ENCODE results near the gene PRRG4. TPM values are rescaled to one million over a fixed set of nuclear protein-coding genes. Genes with fewer than 3 reads are reported as not detected.
"Not testable (repeated sequence)": the region's sequence is repeated elsewhere in the genome, so short reads cannot be mapped to it uniquely, and the experiment has no call there.

PRRG4 gene
- total and polyA plus RNA-seq, 2 donors from 2014 or later: 6.4 to 18.4 TPM

DNA sequence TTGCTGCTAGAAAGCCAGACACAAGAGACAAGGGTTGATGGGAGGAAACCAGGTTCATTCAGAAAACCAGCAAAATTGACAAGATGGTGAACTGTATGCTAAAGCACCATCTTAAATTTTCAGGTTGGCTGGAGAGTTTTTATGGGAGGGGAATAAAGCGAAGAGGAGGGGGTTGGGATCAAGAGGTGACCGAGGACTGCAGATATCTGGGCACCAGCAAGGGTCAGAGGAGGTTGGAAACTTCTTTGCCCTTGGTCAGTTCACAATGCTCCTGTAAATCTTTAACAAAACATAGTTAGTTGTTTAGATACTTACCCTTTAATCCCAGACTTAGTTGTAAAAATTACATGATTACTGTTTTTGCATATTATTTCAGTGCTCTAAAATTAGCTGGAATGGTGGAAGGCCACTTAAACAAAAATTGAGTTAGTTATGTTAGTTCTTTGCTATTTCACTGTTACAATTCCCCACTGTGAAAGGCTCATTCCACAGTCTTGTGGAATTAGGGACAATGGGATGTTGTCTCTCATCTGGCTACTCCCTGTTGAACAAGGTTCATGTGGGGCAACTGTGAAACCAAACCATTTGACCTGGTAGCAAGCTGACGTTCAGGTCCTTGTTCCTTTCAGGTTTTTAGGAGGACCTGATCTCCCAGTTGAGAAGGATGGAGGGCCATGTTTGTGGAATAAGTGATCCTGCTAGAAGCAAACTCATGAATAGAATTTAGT lies 32.3 kb downstream of the PRRG4 start:
- no peak for FAIRE-seq
- H3K4me1 ChIP-seq (ENCODE audit: control insufficient read depth in 2 of 3, insufficient read depth in 2 of 3, low read depth in 1 of 3, low read length in 3 of 3): no peaks in the 10 kb centered on the region

GRCh38 chr11:32864555-32864954 lies 34.8 kb downstream of the PRRG4 start:
- no peak for TF ChIP-seq CTCF (IDR thresholded peaks at IDR 0.05; ENCODE audit: borderline replicate concordance, extremely low read depth, insufficient read depth)
- no peak for FAIRE-seq
- H3K36me3 ChIP-seq (ENCODE audit: control insufficient read depth in 2 of 3, insufficient read depth in 3 of 3, low read length in 3 of 3): no peaks in the 10 kb centered on the region
- intact Hi-C loops (cut with DNase I): no loop called here
- H3K9ac ChIP-seq (ENCODE audit: low read length in 3 of 3): no peak overlapping the region
- DNase-seq: no peak
- H3K9me3 ChIP-seq (ENCODE audit: control insufficient read depth in 2 of 3, insufficient read depth in 1 of 3, low read length in 3 of 3): peaks cover 0 to 5% (median 0%) of the 10 kb centered on the region in 3 donors
- H3K4me1 ChIP-seq (ENCODE audit: control insufficient read depth in 2 of 3, insufficient read depth in 2 of 3, low read depth in 1 of 3, low read length in 3 of 3): no peaks in the 10 kb centered on the region
- H3K27ac ChIP-seq (ENCODE audit: low read depth in 2 of 2, low read length in 2 of 2): no peak overlapping the region
- H3K27me3 ChIP-seq (ENCODE audit: control insufficient read depth, insufficient read depth, low read length): no peaks in the 10 kb centered on the region
- H3K4me3 ChIP-seq (ENCODE audit: low read length in 3 of 3): no peak overlapping the region

More for the DNA sequence above, 32.3 kb downstream of the PRRG4 start:
- Histone ChIP-seq H3K9ac (ENCODE audit: low read length in 3 of 3) (no peak overlapping the region), H3K27ac (ENCODE audit: low read depth in 2 of 2, low read length in 2 of 2) (no peak overlapping the region), H3K4me3 (ENCODE audit: low read length in 3 of 3) (no peak overlapping the region), H3K27me3 (ENCODE audit: control insufficient read depth, insufficient read depth, low read length) (no peaks in the 10 kb centered on the region), H3K9me3 (ENCODE audit: control insufficient read depth in 2 of 3, insufficient read depth in 1 of 3, low read length in 3 of 3) (no peaks in the 10 kb centered on the region), H3K36me3 (ENCODE audit: control insufficient read depth in 2 of 3, insufficient read depth in 3 of 3, low read length in 3 of 3) (no peaks in the 10 kb centered on the region)
- DNase-seq: no peak
- no peak for TF ChIP-seq CTCF (IDR thresholded peaks at IDR 0.05; ENCODE audit: borderline replicate concordance, extremely low read depth, insufficient read depth)
- intact Hi-C loops (cut with DNase I): no loop called here

DNA sequence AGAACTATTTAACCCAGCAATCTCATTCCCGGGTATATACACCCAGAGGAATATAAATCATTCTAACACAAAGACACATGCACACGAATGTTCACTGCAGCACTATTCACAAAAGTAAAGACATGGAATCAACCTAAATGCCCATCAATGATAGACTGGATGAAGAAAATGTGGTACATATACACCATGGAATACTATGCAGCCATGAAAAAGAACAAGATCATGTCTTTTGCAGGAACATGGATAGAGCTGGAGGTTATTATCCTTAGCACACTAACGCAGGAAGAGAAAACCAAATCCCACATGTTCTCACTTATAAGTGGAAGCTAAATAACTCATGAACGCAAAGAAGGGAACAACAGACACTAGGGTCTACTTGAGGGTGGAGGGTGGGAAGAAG lies 39.0 kb downstream of the PRRG4 start:
- intact Hi-C loops (cut with DNase I); H3K9ac ChIP-seq (ENCODE audit: low read length in 3 of 3); H3K9me3 ChIP-seq (ENCODE audit: control insufficient read depth in 2 of 3, insufficient read depth in 1 of 3, low read length in 3 of 3); H3K27me3 ChIP-seq (ENCODE audit: control insufficient read depth, insufficient read depth, low read length); H3K4me3 ChIP-seq (ENCODE audit: low read length in 3 of 3); H3K27ac ChIP-seq (ENCODE audit: low read depth in 2 of 2, low read length in 2 of 2); DNase-seq; FAIRE-seq; H3K4me1 ChIP-seq (ENCODE audit: control insufficient read depth in 2 of 3, insufficient read depth in 2 of 3, low read depth in 1 of 3, low read length in 3 of 3); H3K36me3 ChIP-seq (ENCODE audit: control insufficient read depth in 2 of 3, insufficient read depth in 3 of 3, low read length in 3 of 3): not testable (repeated sequence)

- H3K4me3 ChIP-seq (ENCODE audit: low read length in 3 of 3): no peak overlapping the region
- no peaks in the 10 kb centered on the region for H3K36me3 ChIP-seq (ENCODE audit: control insufficient read depth in 2 of 3, insufficient read depth in 3 of 3, low read length in 3 of 3)
- DNase-seq: peak in 1 of 5 donors; percentile 9
- H3K27me3 ChIP-seq (ENCODE audit: control insufficient read depth, insufficient read depth, low read length): no peaks in the 10 kb centered on the region
- no peak overlapping the region for H3K9ac ChIP-seq (ENCODE audit: low read length in 3 of 3)
- FAIRE-seq: no peak
- TF ChIP-seq CTCF (IDR thresholded peaks at IDR 0.05; ENCODE audit: borderline replicate concordance, extremely low read depth, insufficient read depth): no peak
- intact Hi-C loops (cut with DNase I): no loop called here
- H3K9me3 ChIP-seq (ENCODE audit: control insufficient read depth in 2 of 3, insufficient read depth in 1 of 3, low read length in 3 of 3): peaks cover 0 to 5% (median 0%) of the 10 kb centered on the region in 3 donors
- H3K27ac ChIP-seq (ENCODE audit: low read depth in 2 of 2, low read length in 2 of 2): no peak overlapping the region
- no peaks in the 10 kb centered on the region for H3K4me1 ChIP-seq (ENCODE audit: control insufficient read depth in 2 of 3, insufficient read depth in 2 of 3, low read depth in 1 of 3, low read length in 3 of 3)
These were observed 40.9 kb downstream of the PRRG4 start for GRCh38 chr11:32870676-32871075.

Data from kidney (tissue), 14 donors.